Dendritic cell treated with granulocyte-macrophage colony-stimulating factor and Interleukin-4, amounts not matched to agents 40 ng/mL and 50 ng/mL, for 4 days (primary cell): ENCODE data around the gene DOCK3.
"Not testable (repeated sequence)": the region's sequence is repeated elsewhere in the genome, so short reads cannot be mapped to it uniquely, and the experiment has no call there.

Source experiments
- H3K27ac Mint-ChIP-seq: one replicate; pipeline ENCODE4 v1.8.0; 2022; ENCODE audit warnings: mild to moderate bottlenecking, mixed read lengths
- H3K27me3 Mint-ChIP-seq: one replicate; pipeline ENCODE4 v1.8.0; 2022; ENCODE audit warnings: mild to moderate bottlenecking, mixed read lengths
- H3K36me3 Mint-ChIP-seq: one replicate; pipeline ENCODE4 v1.8.0; 2022; ENCODE audit warnings: low read depth, mixed read lengths
- H3K4me1 Mint-ChIP-seq: one replicate; pipeline ENCODE4 v1.8.0; 2022; ENCODE audit warnings: low read depth, mixed read lengths
- H3K4me3 Mint-ChIP-seq: one replicate; pipeline ENCODE4 v1.8.0; 2022; ENCODE audit warnings: mild to moderate bottlenecking, moderate library complexity, mixed read lengths
- H3K9me3 Mint-ChIP-seq: one replicate; pipeline ENCODE4 v1.8.0; 2022; ENCODE audit warnings: mixed read lengths
- intact Hi-C: fragments of 100-400 bp; cut with micrococcal nuclease; formaldehyde crosslinking; loops from one replicate; pipeline ENCODE4 v1.15.0; 2022

Gene DOCK3

GRCh38 chr3:51282931-51283330 lies 608.2 kb downstream of the DOCK3 start:
- intact Hi-C loops: no loop called here
- no peaks in the 10 kb centered on the region for H3K36me3 Mint-ChIP-seq
- H3K9me3 Mint-ChIP-seq: peaks cover 39% of the 10 kb centered on the region
- no peaks in the 10 kb centered on the region for H3K4me1 Mint-ChIP-seq
- no peak overlapping the region for H3K27ac Mint-ChIP-seq
- H3K4me3 Mint-ChIP-seq: no peak overlapping the region
- no peaks in the 10 kb centered on the region for H3K27me3 Mint-ChIP-seq

- Mint-ChIP-seq H3K27ac (no peak overlapping the region), H3K9me3 (peaks cover 40% of the 10 kb centered on the region), H3K4me3 (no peak overlapping the region), H3K4me1 (no peaks in the 10 kb centered on the region), H3K36me3 (no peaks in the 10 kb centered on the region), H3K27me3 (no peaks in the 10 kb centered on the region)
- intact Hi-C loops: no loop called here
Measured at GRCh38 chr3:51283421-51283820, 608.7 kb downstream of the DOCK3 start.

GRCh38 chr3:51295625-51296024 lies 620.9 kb downstream of the DOCK3 start:
- Mint-ChIP-seq H3K27me3 (peaks cover 7% of the 10 kb centered on the region), H3K36me3 (no peaks in the 10 kb centered on the region), H3K9me3 (peaks cover 13% of the 10 kb centered on the region), H3K27ac (no peak overlapping the region), H3K4me3 (no peak overlapping the region), H3K4me1 (no peaks in the 10 kb centered on the region)
- intact Hi-C loops: no loop called here

DNA sequence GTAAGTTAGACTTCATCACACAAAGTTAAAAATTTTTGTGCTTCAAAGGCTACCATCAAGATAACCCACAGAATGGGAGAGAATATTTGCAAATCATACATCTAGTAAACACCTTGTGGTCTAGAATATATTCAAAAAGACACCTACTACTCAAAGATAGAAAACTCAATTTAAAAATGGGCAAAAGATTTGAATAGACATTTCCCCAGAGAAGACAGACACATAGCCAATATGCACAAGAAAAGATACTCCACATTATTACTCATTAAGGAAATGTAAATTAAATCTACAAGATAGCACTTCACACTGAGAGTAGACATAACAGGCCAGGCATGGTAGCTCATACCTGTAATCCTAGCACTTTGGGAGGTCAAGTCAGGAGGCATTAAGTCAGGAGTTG lies 622.6 kb downstream of the DOCK3 start:
- H3K9me3 Mint-ChIP-seq: peaks cover 15% of the 10 kb centered on the region
- no peak overlapping the region for H3K27ac Mint-ChIP-seq
- H3K36me3 Mint-ChIP-seq: no peaks in the 10 kb centered on the region
- intact Hi-C loops: no loop called here
- H3K27me3 Mint-ChIP-seq: peaks cover 14% of the 10 kb centered on the region
- no peak overlapping the region for H3K4me3 Mint-ChIP-seq
- H3K4me1 Mint-ChIP-seq: no peaks in the 10 kb centered on the region

DNA sequence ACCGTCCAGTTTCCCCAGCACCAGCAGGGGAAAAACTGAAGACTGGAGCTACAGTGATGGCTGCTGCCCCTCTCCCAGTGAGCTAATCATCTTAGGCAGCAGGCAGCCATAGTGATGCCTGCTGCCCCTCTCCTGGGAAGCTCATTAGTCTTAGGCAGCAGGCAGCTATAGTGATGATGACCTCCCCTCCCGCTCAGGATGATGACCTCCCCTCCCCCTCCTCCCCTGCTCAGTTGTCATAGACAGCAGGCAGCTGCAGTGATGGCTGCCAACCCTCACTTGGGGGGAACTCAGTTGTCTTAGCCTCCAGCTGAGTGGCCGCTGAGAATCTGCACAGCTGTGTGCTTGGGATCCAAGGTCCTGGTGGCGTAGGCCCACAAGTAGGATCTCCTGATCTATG lies 629.5 kb downstream of the DOCK3 start:
- Mint-ChIP-seq H3K4me3 (no peak overlapping the region), H3K4me1 (no peaks in the 10 kb centered on the region), H3K27me3 (peaks cover 15% of the 10 kb centered on the region), H3K27ac (no peak overlapping the region), H3K36me3 (no peaks in the 10 kb centered on the region), H3K9me3 (peaks cover 28% of the 10 kb centered on the region)
- intact Hi-C loops: no loop called here

DNA sequence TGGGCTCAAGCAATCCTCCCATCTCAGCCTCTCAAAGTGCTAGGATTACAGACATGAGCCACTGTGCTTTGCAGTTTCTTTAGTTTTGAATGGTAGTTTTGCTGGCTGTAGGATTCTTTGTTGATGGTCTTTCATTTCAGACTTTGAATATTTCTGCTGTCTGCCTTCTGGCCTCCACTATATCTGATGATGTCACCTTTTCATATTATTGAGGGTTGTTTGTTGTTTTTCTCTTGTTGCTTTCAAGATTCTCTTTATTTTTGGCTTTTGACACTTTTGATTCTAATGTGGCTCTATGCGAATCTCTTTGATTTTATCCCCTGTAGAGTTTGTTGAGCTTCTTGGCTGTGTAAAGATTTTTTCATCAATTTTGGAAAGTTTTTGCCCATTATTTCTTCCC lies 631.4 kb downstream of the DOCK3 start:
- no peak overlapping the region for H3K27ac Mint-ChIP-seq
- H3K36me3 Mint-ChIP-seq: no peaks in the 10 kb centered on the region
- H3K4me1 Mint-ChIP-seq: no peaks in the 10 kb centered on the region
- intact Hi-C loops: no loop called here
- no peak overlapping the region for H3K4me3 Mint-ChIP-seq
- H3K27me3 Mint-ChIP-seq: peaks cover 12% of the 10 kb centered on the region
- H3K9me3 Mint-ChIP-seq: peaks cover 26% of the 10 kb centered on the region

- intact Hi-C loops: no loop called here
- Mint-ChIP-seq H3K27me3 (peaks cover 5% of the 10 kb centered on the region), H3K9me3 (peaks cover 12% of the 10 kb centered on the region), H3K36me3 (no peaks in the 10 kb centered on the region), H3K27ac (no peak overlapping the region), H3K4me3 (no peak overlapping the region), H3K4me1 (no peaks in the 10 kb centered on the region)
Measured at GRCh38 chr3:51307458-51307857, 632.7 kb downstream of the DOCK3 start.

DNA sequence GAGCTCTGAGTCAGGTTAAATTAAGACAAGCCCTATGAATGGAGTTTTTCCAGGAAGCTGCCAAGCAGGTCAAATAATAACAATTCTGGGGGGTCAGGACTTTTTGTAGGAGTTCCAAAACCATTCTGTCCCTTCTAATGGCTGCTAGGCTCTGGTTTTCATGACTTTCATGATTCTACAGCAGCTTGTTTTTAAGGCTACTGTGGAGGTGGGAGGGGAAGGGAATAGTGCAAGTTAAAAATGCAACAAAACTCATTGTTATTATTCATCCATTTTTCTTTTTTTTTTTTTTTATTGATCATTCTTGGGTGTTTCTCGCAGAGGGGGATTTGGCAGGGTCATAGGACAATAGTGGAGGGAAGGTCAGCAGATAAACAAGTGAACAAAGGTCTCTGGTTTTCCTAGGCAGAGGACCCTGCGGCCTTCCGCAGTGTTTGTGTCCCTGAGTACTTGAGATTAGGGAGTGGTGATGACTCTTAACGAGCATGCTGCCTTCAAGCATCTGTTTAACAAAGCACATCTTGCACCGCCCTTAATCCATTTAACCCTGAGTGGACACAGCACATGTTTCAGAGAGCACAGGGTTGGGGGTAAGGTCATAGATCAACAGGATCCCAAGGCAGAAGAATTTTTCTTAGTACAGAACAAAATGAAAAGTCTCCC lies 633.3 kb downstream of the DOCK3 start:
- H3K9me3 Mint-ChIP-seq: peaks cover 12% of the 10 kb centered on the region
- H3K27ac Mint-ChIP-seq, H3K36me3 Mint-ChIP-seq, H3K27me3 Mint-ChIP-seq, H3K4me3 Mint-ChIP-seq, H3K4me1 Mint-ChIP-seq, intact Hi-C loops: not testable (repeated sequence)

- intact Hi-C loops: no loop called here
- peaks cover 2% of the 10 kb centered on the region for H3K27me3 Mint-ChIP-seq
- no peaks in the 10 kb centered on the region for H3K4me1 Mint-ChIP-seq
- no peak overlapping the region for H3K27ac Mint-ChIP-seq
- peaks cover 8% of the 10 kb centered on the region for H3K9me3 Mint-ChIP-seq
- no peak overlapping the region for H3K4me3 Mint-ChIP-seq
- H3K36me3 Mint-ChIP-seq: no peaks in the 10 kb centered on the region
Measured at GRCh38 chr3:51311055-51311454, 636.3 kb downstream of the DOCK3 start.

DNA sequence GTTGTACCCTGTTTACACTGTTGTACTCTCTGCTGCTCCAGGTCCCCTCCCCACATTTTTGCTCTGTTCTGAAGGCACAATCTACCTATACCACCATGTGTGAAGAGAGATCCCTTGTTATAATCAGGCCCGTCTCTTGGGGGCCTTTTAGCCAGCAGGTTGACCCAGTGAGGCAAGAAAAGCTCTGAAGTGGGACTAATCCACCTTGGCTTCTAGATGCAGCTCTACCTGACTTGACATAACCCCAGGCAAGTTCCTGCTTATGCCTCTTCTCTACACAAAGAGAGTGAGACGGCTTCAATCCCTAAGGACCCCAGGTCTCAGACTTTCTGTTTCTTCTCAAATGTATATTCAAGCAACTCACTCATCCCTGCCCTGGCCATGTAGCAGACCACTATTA lies 653.5 kb downstream of the DOCK3 start:
- Mint-ChIP-seq H3K27me3 (no peaks in the 10 kb centered on the region), H3K27ac (no peak overlapping the region), H3K4me3 (no peak overlapping the region), H3K9me3 (no peaks in the 10 kb centered on the region), H3K36me3 (no peaks in the 10 kb centered on the region), H3K4me1 (no peaks in the 10 kb centered on the region)
- intact Hi-C loops: no loop called here

DNA sequence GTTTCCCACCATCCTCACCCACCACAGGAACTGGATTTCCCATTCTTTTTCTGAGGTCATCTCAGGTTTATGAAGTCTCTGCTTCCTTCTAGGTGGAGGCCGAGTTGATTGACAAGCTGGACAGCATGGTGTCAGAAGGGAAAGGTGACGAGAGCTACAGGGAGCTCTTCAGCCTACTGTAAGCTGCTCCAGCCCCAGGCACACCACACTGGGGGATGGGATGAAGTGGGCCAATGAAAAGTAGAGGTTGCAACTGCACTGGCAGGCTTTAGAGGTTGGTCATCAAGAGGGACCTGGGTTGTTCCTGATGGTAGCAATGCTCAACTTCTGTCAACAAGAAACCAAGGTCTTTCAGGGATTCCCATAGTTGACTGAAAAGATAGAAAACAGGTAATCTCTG lies 655.3 kb downstream of the DOCK3 start:
- Mint-ChIP-seq H3K36me3 (no peaks in the 10 kb centered on the region), H3K9me3 (no peaks in the 10 kb centered on the region), H3K4me1 (no peaks in the 10 kb centered on the region), H3K27me3 (no peaks in the 10 kb centered on the region), H3K27ac (no peak overlapping the region), H3K4me3 (no peak overlapping the region)
- intact Hi-C loops: no loop called here

DNA sequence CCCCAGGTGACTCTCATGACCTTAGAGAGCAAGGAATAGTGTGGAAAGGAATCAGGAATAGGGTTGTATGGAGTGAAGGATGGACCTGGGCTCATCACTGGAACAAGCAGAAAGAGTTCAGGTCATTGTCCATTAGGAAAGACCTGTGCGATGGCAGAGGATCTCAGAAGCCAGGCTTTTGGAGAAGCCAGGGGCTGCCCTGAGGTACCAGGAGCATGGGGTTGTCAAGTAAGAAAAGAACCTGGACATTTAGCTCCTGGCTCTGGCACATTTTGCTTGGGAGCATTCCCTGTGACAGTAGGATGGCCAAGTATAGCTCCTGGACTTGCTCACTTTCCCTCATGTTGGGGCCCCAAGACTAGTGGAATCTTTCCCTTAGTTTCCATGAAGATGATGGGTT lies 657.4 kb downstream of the DOCK3 start:
- H3K4me3 Mint-ChIP-seq: no peak overlapping the region
- no peak overlapping the region for H3K27ac Mint-ChIP-seq
- H3K9me3 Mint-ChIP-seq: no peaks in the 10 kb centered on the region
- no peaks in the 10 kb centered on the region for H3K36me3 Mint-ChIP-seq
- no peaks in the 10 kb centered on the region for H3K27me3 Mint-ChIP-seq
- H3K4me1 Mint-ChIP-seq: no peaks in the 10 kb centered on the region
- intact Hi-C loops: no loop called here

- H3K4me1 Mint-ChIP-seq: no peaks in the 10 kb centered on the region
- intact Hi-C loops: no loop called here
- H3K9me3 Mint-ChIP-seq: no peaks in the 10 kb centered on the region
- H3K4me3 Mint-ChIP-seq: no peak overlapping the region
- no peaks in the 10 kb centered on the region for H3K27me3 Mint-ChIP-seq
- H3K36me3 Mint-ChIP-seq: no peaks in the 10 kb centered on the region
- H3K27ac Mint-ChIP-seq: no peak overlapping the region
Measured at GRCh38 chr3:51333021-51333420, 658.3 kb downstream of the DOCK3 start.

DNA sequence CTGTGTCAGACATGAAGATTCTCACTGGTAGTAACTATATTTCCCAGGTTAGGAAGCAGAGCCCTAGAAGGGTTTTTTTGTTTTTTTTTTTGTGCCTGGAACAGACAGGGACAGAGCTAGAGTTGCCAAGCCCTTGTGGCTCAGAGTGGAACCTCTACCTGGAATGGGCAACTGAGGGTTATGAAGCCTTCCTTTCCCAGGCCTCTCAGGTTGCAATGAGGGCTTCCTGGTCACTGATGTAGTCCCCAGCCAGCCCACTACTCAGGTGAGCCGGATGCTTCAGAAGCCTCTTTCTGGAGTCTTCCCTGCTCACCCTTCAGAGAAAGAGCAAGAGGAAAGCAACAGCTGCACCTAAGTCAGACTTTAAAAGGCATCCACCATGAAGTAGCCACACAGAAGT lies 661.5 kb downstream of the DOCK3 start:
- Mint-ChIP-seq H3K36me3 (no peaks in the 10 kb centered on the region), H3K27ac (no peak overlapping the region), H3K4me3 (no peak overlapping the region), H3K9me3 (no peaks in the 10 kb centered on the region), H3K4me1 (no peaks in the 10 kb centered on the region), H3K27me3 (no peaks in the 10 kb centered on the region)
- intact Hi-C loops: no loop called here

DNA sequence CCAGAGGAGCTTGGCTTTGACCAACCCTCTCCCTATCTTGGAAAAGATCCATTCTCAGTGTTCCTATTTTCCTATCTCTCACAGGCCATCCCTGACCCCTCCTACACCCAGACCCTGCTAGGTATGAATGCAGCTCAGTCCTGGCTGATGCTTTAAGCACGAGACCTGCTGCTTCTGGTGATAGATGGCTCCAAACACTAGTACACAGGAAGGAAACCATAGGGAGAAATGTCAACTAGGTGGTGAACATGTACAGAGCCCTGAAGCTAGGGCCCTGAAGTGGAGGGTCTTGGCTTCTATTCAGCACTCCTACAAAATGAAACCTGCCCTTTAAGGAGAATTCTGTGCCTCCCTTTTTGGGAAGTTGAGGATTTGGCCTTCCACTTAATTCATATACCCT lies 662.9 kb downstream of the DOCK3 start:
- no peak overlapping the region for H3K27ac Mint-ChIP-seq
- H3K4me1 Mint-ChIP-seq: no peaks in the 10 kb centered on the region
- H3K27me3 Mint-ChIP-seq: no peaks in the 10 kb centered on the region
- no peaks in the 10 kb centered on the region for H3K36me3 Mint-ChIP-seq
- intact Hi-C loops: no loop called here
- no peaks in the 10 kb centered on the region for H3K9me3 Mint-ChIP-seq
- H3K4me3 Mint-ChIP-seq: no peak overlapping the region
